ENCODE measurements around the gene GRID1.
A peak's percentile ranks its signal among the peaks of the same experiment; 100 is the strongest.

GRID1 gene

DNA sequence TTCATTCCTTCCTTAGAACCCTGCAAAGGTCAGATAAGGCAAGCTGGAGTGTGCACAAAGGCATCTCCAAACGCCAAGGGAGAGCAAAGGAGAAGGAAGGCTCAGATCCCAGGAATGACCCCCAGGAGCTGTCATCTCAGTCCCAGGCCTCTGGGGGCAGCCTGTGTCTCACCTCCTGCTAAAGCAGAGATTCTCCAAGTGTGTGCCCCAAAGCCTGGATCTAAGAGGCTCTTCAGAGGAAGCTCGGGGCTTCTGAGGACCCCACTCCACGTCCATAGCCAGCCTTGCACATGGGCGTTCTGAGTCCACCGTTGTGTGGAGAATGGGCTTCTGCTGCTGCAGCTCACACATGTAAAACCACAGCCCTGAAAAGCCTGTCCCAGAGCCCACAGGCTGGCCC, 5.1 kb upstream of the GRID1 start:
- Histone ChIP-seq H3K9me3 (no peaks in the 10 kb centered on the region), H3K36me3 (no peaks in the 10 kb centered on the region), H3K4me1 (peaks cover 0 to 12% (median 8%) of the 10 kb centered on the region in 4 donors), H3K4me3 (no peak overlapping the region), H3K27ac (no peak overlapping the region), H3K27me3 (peaks cover 0 to 50% of the 10 kb centered on the region in 2 donors)
- DNase-seq, result peak; percentile 6 to 48
- TF ChIP-seq, protein P1, sequence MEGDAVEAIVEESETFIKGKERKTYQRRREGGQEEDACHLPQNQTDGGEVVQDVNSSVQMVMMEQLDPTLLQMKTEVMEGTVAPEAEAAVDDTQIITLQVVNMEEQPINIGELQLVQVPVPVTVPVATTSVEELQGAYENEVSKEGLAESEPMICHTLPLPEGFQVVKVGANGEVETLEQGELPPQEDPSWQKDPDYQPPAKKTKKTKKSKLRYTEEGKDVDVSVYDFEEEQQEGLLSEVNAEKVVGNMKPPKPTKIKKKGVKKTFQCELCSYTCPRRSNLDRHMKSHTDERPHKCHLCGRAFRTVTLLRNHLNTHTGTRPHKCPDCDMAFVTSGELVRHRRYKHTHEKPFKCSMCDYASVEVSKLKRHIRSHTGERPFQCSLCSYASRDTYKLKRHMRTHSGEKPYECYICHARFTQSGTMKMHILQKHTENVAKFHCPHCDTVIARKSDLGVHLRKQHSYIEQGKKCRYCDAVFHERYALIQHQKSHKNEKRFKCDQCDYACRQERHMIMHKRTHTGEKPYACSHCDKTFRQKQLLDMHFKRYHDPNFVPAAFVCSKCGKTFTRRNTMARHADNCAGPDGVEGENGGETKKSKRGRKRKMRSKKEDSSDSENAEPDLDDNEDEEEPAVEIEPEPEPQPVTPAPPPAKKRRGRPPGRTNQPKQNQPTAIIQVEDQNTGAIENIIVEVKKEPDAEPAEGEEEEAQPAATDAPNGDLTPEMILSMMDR (IDR thresholded peaks at IDR 0.05), result no peak
- intact Hi-C loops (cut with DNase I; ENCODE audit: low total_unique reads), result no loop called here

DNA sequence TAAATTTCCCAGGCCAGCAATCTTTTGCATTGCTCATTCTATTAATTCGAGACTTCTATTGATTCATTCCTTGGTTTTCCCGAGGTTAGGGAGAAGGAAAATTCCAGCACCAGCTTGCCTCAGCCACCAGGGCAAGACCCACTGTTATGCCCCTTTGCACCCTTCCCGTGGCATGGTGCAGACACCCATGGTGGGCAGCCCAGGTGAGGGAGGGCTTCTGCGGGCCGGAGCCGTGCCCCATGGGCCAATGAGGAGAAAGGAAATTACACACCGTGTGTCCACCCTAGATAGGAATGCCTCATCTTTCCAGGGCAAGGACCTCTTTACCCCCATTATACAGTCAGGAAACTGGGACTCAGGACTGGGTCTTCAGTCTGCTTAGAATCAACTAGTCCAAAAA, 4.5 kb upstream of the GRID1 start:
- H3K9me3 ChIP-seq, result no peaks in the 10 kb centered on the region
- H3K36me3 ChIP-seq, result no peaks in the 10 kb centered on the region
- peaks cover 0 to 46% of the 10 kb centered on the region in 2 donors for H3K27me3 ChIP-seq
- peaks cover 0 to 14% (median 10%) of the 10 kb centered on the region in 4 donors for H3K4me1 ChIP-seq
- no peak overlapping the region for H3K27ac ChIP-seq
- intact Hi-C loops (cut with DNase I; ENCODE audit: low total_unique reads), result no loop called here
- H3K4me3 ChIP-seq, result no peak overlapping the region
- TF ChIP-seq, protein P1 (IDR thresholded peaks at IDR 0.05), result no peak
- DNase-seq, result peak; percentile 2 to 31

DNA sequence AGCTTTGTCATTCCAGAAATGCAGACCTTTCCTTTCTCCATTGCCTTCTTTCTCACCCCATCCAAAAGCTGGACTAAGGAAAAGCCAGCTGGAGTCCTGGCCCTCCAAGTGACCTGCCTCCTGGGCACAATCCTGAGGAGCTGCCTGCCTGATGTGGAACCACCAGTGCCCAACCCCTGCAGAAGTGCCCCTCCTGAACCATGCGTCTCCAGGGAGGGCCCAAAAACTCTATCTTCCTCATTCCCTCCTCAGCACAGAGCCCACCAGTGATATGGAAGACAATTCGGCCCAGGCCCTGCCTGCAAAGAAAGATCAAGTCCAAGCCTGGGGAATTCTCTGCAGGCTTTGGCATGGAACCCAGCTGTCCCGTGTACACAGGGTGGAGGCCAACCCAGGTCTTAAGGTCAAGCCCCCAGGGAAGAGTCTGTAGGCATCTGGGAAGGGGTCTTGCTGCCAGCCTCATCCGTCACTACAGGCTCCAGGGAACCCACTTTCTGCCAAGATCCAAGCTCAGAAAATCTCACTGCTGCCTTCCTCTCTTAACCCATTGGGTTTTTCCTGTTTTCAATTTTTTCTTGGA, 3.5 kb upstream of the GRID1 start:
- TF ChIP-seq, protein P1 (IDR thresholded peaks at IDR 0.05), result no peak
- Histone ChIP-seq H3K27me3 (peaks cover 0 to 51% of the 10 kb centered on the region in 2 donors), H3K4me3 (no peak overlapping the region), H3K27ac (no peak overlapping the region), H3K9me3 (no peaks in the 10 kb centered on the region), H3K4me1 (peaks cover 0 to 24% (median 18%) of the 10 kb centered on the region in 4 donors), H3K36me3 (no peaks in the 10 kb centered on the region)
- intact Hi-C loops (cut with DNase I; ENCODE audit: low total_unique reads), result no loop called here
- peak; percentile 10 to 21 for DNase-seq

DNA sequence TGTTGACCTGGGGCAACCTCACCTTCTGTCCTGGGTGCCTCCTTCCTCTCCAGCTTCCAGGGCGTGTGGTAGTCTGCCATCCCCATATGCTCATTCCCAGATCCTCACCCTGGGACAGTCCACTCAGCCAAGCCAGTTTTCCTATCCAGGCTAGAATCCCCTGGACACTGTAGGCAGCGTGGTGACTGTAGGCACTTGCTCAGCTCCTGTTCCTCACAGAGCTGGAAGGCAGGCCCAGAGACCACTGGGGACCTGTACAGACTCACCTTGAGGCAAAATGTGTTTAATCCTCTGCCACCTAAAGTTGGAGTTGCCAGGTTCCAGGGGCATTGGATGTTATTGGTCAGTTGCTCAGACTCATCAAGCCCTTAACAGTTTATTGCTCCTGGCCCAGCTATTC, 2.4 kb upstream of the GRID1 start:
- H3K9me3 ChIP-seq, result no peaks in the 10 kb centered on the region
- H3K27me3 ChIP-seq, result peaks cover 0 to 54% of the 10 kb centered on the region in 2 donors
- H3K4me1 ChIP-seq, result peaks cover 0 to 30% (median 21%) of the 10 kb centered on the region in 4 donors
- intact Hi-C loops (cut with DNase I; ENCODE audit: low total_unique reads), result no loop called here
- peak; percentile 14 to 19 for DNase-seq
- TF ChIP-seq, protein P1 (IDR thresholded peaks at IDR 0.05), result no peak
- no peak overlapping the region for H3K27ac ChIP-seq
- H3K4me3 ChIP-seq, result no peak overlapping the region
- no peaks in the 10 kb centered on the region for H3K36me3 ChIP-seq

DNA sequence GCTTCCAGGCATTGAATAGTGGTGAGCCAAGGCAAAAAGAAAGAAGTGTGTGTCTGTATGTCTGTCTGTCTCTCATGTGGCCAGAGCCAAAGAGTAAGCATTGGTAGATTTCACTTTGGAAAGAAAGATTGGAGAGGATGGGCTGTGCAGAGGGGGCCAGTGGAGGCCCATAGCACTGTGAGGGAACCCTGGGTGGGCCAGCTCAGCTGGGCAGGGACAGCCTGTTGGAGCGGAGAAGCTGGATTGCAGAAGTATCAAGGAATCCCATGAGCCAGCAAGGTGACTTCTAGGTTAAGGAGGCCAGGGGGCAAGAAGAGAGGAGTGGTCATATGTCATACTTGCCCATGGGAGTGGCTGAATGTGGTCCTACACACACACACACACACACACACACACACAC, 1.5 kb upstream of the GRID1 start:
- intact Hi-C loops (cut with DNase I; ENCODE audit: low total_unique reads), result no loop called here
- H3K4me3 ChIP-seq, result no peak overlapping the region
- H3K27me3 ChIP-seq, result peaks cover 0 to 53% of the 10 kb centered on the region in 2 donors
- TF ChIP-seq, protein P1 (IDR thresholded peaks at IDR 0.05), result no peak
- peak; percentile 11 to 20 for DNase-seq
- H3K36me3 ChIP-seq, result no peaks in the 10 kb centered on the region
- peaks cover 0 to 36% (median 21%) of the 10 kb centered on the region in 4 donors for H3K4me1 ChIP-seq
- H3K9me3 ChIP-seq, result no peaks in the 10 kb centered on the region
- no peak overlapping the region for H3K27ac ChIP-seq
